Sigmoid colon (tissue), 4 donors: Measurements from ENCODE around the gene SERHL2.

Source experiments
- EP300 ChIP-seq, 4 donors: sonication (generic); formaldehyde crosslinking; IDR thresholded peaks; one replicate each; pipeline ENCODE4 v1.6.1; 2017; ENCODE audit warnings: antibody characterized with exemption in 4 of 4
- POLR2A ChIP-seq, 2 donors: fragments of 450-650 bp; IDR thresholded peaks; one replicate each; pipeline ENCODE4 v1.6.1; 2016; ENCODE audit warnings: antibody characterized with exemption in 2 of 2, mild to moderate bottlenecking in 2 of 2, moderate library complexity in 2 of 2
- TF ChIP-seq, protein P1 (sequence below), 4 experiments: fragments of 450-650 bp in 3 of 4; fragments of 200-600 bp in 1 of 4; IDR thresholded peaks; one replicate each; pipeline ENCODE4 v1.5.1; 2016 to 2019; ENCODE audit warnings: antibody characterized with exemption in 4 of 4, mild to moderate bottlenecking in 3 of 4, moderate library complexity in 2 of 4

DNA sequence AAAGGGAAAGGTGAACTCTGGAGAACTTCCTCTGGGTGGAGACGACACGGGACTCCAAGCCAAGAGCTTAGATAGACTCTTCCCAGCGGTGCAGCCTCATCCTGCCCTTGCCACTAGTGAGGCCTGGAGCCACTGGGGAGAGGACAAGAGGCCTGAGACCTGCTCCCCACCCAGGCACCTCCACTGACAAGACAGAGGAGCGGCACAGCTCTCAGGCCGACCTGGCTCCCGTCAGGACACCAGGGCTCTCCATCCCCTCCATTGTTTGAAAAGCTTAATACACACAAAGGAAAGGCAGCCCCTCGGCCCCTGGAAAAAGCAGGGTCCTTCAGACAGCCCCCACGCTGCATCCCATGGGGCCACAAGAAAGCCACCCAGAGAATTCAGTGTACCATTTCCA, 31.3 kb downstream of the SERHL2 start:
- TF ChIP-seq POLR2A (IDR thresholded peaks at IDR 0.05) = no peak
- TF ChIP-seq, protein P1, sequence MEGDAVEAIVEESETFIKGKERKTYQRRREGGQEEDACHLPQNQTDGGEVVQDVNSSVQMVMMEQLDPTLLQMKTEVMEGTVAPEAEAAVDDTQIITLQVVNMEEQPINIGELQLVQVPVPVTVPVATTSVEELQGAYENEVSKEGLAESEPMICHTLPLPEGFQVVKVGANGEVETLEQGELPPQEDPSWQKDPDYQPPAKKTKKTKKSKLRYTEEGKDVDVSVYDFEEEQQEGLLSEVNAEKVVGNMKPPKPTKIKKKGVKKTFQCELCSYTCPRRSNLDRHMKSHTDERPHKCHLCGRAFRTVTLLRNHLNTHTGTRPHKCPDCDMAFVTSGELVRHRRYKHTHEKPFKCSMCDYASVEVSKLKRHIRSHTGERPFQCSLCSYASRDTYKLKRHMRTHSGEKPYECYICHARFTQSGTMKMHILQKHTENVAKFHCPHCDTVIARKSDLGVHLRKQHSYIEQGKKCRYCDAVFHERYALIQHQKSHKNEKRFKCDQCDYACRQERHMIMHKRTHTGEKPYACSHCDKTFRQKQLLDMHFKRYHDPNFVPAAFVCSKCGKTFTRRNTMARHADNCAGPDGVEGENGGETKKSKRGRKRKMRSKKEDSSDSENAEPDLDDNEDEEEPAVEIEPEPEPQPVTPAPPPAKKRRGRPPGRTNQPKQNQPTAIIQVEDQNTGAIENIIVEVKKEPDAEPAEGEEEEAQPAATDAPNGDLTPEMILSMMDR (IDR thresholded peaks at IDR 0.05) = no peak
- no peak for TF ChIP-seq EP300 (IDR thresholded peaks at IDR 0.05)
